MM.1S (cell line): ENCODE measurements around the gene ZNF280C.

Source experiments
- DNase-seq: peaks from one replicate; pipeline ENCODE4 v3.0.0-alpha.2; 2015
- H2AFZ ChIP-seq: fragments of 300-600 bp; sonication (generic); 2 replicates; pipeline ENCODE4 v1.6.0; 2016; ENCODE audit warnings: antibody characterized with exemption, low read length
- H3F3A ChIP-seq: fragments of 300-600 bp; sonication (generic); 2 replicates; pipeline ENCODE4 v1.6.1; 2016; ENCODE audit warnings: mild to moderate bottlenecking, antibody characterized with exemption, low read length, moderate library complexity, mixed read lengths; ENCODE audit not compliant: insufficient read depth
- H3K27ac ChIP-seq: fragments of 300-600 bp; sonication (generic); 2 replicates; pipeline ENCODE4 v1.5.1; 2016; ENCODE audit warnings: mild to moderate bottlenecking, low read length
- H3K27me3 ChIP-seq: fragments of 300-600 bp; sonication (generic); replicated peaks from 2 replicates; pipeline ENCODE4 v1.6.0; 2016; ENCODE audit warnings: low read length; ENCODE audit not compliant: insufficient read depth
- H3K36me3 ChIP-seq: fragments of 300-600 bp; sonication (generic); replicated peaks from 2 replicates; pipeline ENCODE4 v1.6.1; 2016; ENCODE audit warnings: mild to moderate bottlenecking, low read length, mixed read lengths; ENCODE audit not compliant: insufficient read depth
- H3K4me1 ChIP-seq: fragments of 300-600 bp; sonication (generic); 2 replicates; pipeline ENCODE4 v1.6.1; 2016; ENCODE audit warnings: low read length, mixed read lengths
- H3K4me2 ChIP-seq: fragments of 300-600 bp; sonication (generic); 2 replicates; pipeline ENCODE4 v1.6.0; 2016; ENCODE audit warnings: low read depth, low read length
- H3K4me3 ChIP-seq: fragments of 300-600 bp; sonication (generic); 2 replicates; pipeline ENCODE4 v1.5.1; 2016; ENCODE audit warnings: low read length, mixed read lengths
- H3K79me2 ChIP-seq: fragments of 300-600 bp; sonication (generic); 2 replicates; pipeline ENCODE4 v1.6.1; 2016; ENCODE audit warnings: mixed run types, low read length, mixed read lengths
- H3K9ac ChIP-seq: fragments of 300-600 bp; sonication (generic); 2 replicates; pipeline ENCODE4 v1.6.1; 2016; ENCODE audit warnings: low read length, mixed read lengths
- H3K9me2 ChIP-seq: fragments of 300-600 bp; sonication (generic); replicated peaks from 2 replicates; pipeline ENCODE4 v1.6.1; 2016; ENCODE audit warnings: mild to moderate bottlenecking, low read length, mixed read lengths; ENCODE audit not compliant: insufficient read depth
- H3K9me3 ChIP-seq: fragments of 300-600 bp; sonication (generic); replicated peaks from 2 replicates; pipeline ENCODE4 v1.6.1; 2016; ENCODE audit warnings: mild to moderate bottlenecking, low read length, mixed read lengths; ENCODE audit not compliant: insufficient read depth
- H4K20me1 ChIP-seq: fragments of 300-600 bp; sonication (generic); 2 replicates; pipeline ENCODE4 v1.6.1; 2016; ENCODE audit warnings: mild to moderate bottlenecking, low read length, moderate library complexity, mixed read lengths; ENCODE audit not compliant: insufficient read depth
- EZH2 ChIP-seq: fragments of 300-600 bp; sonication (generic); optimal IDR thresholded peaks from 2 replicates; pipeline ENCODE3; 2017; ENCODE audit warnings: low read depth, mild to moderate bottlenecking, antibody characterized with exemption, low read length, mixed read lengths
- EZH2phosphoT487 ChIP-seq: fragments of 300-600 bp; sonication (generic); IDR thresholded peaks from 2 replicates; pipeline ENCODE4 v1.6.1; 2018; ENCODE audit warnings: antibody characterized with exemption, low read length
- TF ChIP-seq, protein P1 (sequence below): fragments of 300-600 bp; sonication (generic); IDR thresholded peaks from 2 replicates; pipeline ENCODE4 v1.5.1; 2016; ENCODE audit warnings: antibody characterized with exemption, low read length, mixed read lengths

The ZNF280C gene

GRCh38 chrX:130197464-130197863, 71.2 kb downstream of the ZNF280C start:
- Histone ChIP-seq H3K36me3 (no peaks in the 10 kb centered on the region), H2AFZ (no peak overlapping the region), H3K9ac (no peak overlapping the region), H3K4me2 (no peak overlapping the region), H3K4me1 (0 out of 2 replicates have a peak, but pooled peaks cover 4% of the 10 kb centered on the region), H3K27me3 (no peaks in the 10 kb centered on the region), H3K79me2 (no peaks in the 10 kb centered on the region), H4K20me1 (no peaks in the 10 kb centered on the region), H3K4me3 (no peak overlapping the region), H3F3A (no peaks in the 10 kb centered on the region), H3K9me3 (no peaks in the 10 kb centered on the region), H3K27ac (no peak overlapping the region), H3K9me2 (no peaks in the 10 kb centered on the region)
- DNase-seq: no peak
- TF ChIP-seq EZH2 (no peak), EZH2phosphoT487 (no peak)
- TF ChIP-seq, protein P1, sequence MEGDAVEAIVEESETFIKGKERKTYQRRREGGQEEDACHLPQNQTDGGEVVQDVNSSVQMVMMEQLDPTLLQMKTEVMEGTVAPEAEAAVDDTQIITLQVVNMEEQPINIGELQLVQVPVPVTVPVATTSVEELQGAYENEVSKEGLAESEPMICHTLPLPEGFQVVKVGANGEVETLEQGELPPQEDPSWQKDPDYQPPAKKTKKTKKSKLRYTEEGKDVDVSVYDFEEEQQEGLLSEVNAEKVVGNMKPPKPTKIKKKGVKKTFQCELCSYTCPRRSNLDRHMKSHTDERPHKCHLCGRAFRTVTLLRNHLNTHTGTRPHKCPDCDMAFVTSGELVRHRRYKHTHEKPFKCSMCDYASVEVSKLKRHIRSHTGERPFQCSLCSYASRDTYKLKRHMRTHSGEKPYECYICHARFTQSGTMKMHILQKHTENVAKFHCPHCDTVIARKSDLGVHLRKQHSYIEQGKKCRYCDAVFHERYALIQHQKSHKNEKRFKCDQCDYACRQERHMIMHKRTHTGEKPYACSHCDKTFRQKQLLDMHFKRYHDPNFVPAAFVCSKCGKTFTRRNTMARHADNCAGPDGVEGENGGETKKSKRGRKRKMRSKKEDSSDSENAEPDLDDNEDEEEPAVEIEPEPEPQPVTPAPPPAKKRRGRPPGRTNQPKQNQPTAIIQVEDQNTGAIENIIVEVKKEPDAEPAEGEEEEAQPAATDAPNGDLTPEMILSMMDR: no peak

DNA sequence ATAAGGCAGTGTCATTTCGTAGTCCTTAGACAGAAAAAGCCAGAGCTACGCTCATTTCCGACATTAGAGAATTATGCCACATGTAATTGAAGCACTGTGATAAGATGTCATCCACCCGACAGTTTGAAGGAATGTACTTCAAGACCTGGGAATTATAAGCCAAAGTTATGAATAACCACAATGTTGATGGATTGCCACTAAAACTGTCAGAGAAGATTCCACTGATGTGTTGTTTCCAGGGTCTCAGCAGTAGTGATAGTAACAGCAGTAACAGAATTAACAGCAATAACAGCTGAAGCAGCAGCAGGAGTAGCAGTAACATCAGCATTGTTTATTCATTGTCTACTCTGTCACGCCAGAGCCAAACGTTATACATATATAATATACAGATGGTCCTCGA, 72.2 kb downstream of the ZNF280C start:
- no peak overlapping the region for H2AFZ ChIP-seq
- no peak overlapping the region for H3K4me2 ChIP-seq
- no peaks in the 10 kb centered on the region for H3K36me3 ChIP-seq
- H3K27me3 ChIP-seq: no peaks in the 10 kb centered on the region
- DNase-seq: no peak
- no peaks in the 10 kb centered on the region for H4K20me1 ChIP-seq
- no peak overlapping the region for H3K4me3 ChIP-seq
- 0 out of 2 replicates have a peak, but pooled peaks cover 4% of the 10 kb centered on the region for H3K4me1 ChIP-seq
- TF ChIP-seq EZH2phosphoT487 (no peak), EZH2 (no peak)
- TF ChIP-seq, protein P1: no peak
- H3K79me2 ChIP-seq: no peaks in the 10 kb centered on the region
- no peaks in the 10 kb centered on the region for H3F3A ChIP-seq
- no peak overlapping the region for H3K27ac ChIP-seq
- no peaks in the 10 kb centered on the region for H3K9me2 ChIP-seq
- no peak overlapping the region for H3K9ac ChIP-seq
- no peaks in the 10 kb centered on the region for H3K9me3 ChIP-seq

DNA sequence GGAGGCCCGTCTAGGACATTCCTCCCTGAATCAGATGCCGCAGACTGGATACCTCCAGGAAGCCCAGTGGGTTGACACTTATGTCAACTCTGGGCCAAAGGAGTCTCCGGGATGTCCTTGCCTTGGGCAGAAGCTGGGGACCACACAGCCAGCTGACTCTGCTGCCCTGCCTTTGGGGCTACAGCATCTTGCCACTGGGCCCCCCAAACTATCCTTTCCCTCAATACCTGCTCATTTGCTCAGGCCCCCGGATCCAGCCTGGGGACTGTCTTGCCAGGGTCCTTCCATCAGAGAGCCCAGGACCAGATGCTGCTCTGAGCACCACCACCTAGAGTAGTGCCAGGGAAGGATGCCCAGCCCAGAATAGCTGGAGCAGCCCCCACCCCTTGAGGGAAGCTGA, 77.9 kb downstream of the ZNF280C start:
- TF ChIP-seq EZH2phosphoT487 (no peak), EZH2 (no peak)
- TF ChIP-seq, protein P1: no peak
- no peak overlapping the region for H2AFZ ChIP-seq
- no peaks in the 10 kb centered on the region for H3K36me3 ChIP-seq
- no peaks in the 10 kb centered on the region for H4K20me1 ChIP-seq
- no peak for DNase-seq
- H3K4me1 ChIP-seq: 0 out of 2 replicates have a peak, but pooled peaks cover 4% of the 10 kb centered on the region
- no peak overlapping the region for H3K4me2 ChIP-seq
- no peak overlapping the region for H3K9ac ChIP-seq
- no peaks in the 10 kb centered on the region for H3K79me2 ChIP-seq
- H3K4me3 ChIP-seq: no peak overlapping the region
- H3F3A ChIP-seq: no peaks in the 10 kb centered on the region
- no peaks in the 10 kb centered on the region for H3K27me3 ChIP-seq
- H3K27ac ChIP-seq: no peak overlapping the region
- no peaks in the 10 kb centered on the region for H3K9me2 ChIP-seq
- H3K9me3 ChIP-seq: no peaks in the 10 kb centered on the region
